GOT3 (cell line): ENCODE results near the gene ATP11A.

Experiments
- DNase-seq: peaks from one replicate; lab custom pipeline; 2025; ENCODE audit warnings: mixed read lengths; lab: John Stamatoyannopoulos, UW

The ATP11A gene

GRCh38 chr13:112821340-112822055 lies 131.7 kb downstream of the ATP11A start:
- DNase-seq, result no peak

GRCh38 chr13:112822851-112823250 lies 133.0 kb downstream of the ATP11A start:
- no peak for DNase-seq

DNA sequence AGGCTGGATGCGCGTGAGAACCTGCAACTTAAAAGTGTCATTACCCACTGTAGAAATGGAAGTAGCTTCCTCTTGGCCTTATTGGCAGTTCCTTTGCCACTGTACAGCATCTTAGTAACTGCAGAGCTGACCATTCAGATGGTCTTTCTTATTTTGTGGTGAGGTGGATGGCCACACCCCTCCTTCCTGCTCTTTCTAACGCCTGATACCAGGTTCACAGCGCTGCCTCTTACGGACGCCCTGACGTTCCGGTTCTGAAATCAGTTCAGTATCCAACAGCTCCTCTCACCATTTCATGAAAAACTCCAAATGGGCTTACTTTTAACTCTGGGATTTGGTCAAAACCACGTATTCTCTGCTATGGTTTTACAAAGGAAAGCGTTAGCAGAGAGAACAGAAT lies 134.6 kb downstream of the ATP11A start:
- DNase-seq, result no peak

- no peak for DNase-seq
Measured at GRCh38 chr13:112825071-112825470, 135.2 kb downstream of the ATP11A start.

- no peak for DNase-seq
Measured at GRCh38 chr13:112825875-112826274, 136.0 kb downstream of the ATP11A start.

DNA sequence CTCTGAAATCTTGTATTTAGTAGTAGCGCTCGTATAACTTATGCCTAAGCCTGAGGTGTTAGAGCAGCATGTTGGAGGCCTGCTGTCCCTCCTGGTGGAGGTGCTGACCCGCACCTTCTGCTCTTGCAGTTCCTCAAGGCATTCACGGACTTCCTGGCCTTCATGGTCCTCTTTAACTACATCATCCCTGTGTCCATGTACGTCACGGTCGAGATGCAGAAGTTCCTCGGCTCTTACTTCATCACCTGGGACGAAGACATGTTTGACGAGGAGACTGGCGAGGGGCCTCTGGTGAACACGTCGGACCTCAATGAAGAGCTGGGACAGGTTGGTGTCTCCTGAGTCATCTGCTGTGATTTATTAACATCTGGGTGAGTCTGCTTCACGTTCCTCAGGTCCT lies 136.7 kb downstream of the ATP11A start:
- no peak for DNase-seq

- DNase-seq, result no peak
Measured at GRCh38 chr13:112828082-112828699, 138.4 kb downstream of the ATP11A start.

DNA sequence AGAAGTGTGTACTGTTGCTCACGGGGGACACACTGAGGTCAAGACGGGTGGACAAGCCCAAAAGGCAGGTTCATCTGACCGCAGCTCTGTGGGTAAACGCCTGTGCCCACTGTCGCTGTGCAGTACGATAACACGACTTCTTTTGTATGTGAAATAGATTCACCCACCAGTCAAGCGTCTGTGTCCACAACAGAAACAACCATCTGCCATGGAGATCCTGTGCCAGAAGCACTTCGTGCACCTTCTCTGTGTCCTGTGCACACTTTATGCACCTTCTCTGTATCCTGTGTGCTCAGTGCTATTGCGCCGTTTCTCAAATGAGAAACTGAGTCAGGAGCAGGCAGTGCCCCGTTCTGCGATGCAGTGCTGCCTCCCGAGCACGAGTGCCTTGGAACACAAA lies 138.9 kb downstream of the ATP11A start:
- no peak for DNase-seq

DNA sequence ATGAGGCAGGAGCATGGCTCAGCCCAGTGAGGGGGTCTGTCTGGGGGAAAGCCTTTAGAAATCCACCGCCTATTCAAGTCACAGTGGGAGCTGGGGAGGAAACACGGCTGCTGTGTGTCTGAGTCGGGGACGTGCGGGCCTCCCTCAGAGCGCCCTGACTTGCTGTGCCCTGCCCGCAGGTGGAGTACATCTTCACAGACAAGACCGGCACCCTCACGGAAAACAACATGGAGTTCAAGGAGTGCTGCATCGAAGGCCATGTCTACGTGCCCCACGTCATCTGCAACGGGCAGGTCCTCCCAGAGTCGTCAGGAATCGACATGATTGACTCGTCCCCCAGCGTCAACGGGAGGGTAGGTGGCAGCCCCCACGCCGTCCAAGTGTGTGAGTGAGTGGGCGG lies 141.4 kb downstream of the ATP11A start:
- DNase-seq, result no peak

GRCh38 chr13:112831801-112832200 lies 142.0 kb downstream of the ATP11A start:
- DNase-seq, result no peak

GRCh38 chr13:112832811-112833210 lies 143.0 kb downstream of the ATP11A start:
- DNase-seq, result no peak

- DNase-seq, result no peak
Measured at GRCh38 chr13:112833551-112834257, 143.9 kb downstream of the ATP11A start.

DNA sequence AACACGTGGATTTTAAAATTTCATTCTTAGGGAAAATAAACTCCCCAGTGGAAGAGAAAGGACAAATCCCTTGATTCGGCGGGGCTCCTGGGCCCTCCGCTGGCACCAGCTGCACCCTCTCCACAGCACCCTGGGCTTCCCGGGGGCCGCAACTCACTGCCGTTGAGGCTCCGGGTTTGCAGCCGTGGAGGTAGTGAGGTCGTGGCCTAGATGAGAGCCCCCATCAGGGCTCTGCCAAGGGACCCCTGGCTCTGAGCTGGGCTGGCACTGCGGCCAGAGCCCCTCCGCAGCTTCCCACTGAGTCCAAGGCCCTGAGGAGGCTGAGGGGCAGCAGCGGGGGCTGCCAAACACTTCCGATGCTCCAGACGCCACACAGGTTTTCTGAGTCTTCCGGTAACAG lies 145.5 kb downstream of the ATP11A start:
- no peak for DNase-seq

DNA sequence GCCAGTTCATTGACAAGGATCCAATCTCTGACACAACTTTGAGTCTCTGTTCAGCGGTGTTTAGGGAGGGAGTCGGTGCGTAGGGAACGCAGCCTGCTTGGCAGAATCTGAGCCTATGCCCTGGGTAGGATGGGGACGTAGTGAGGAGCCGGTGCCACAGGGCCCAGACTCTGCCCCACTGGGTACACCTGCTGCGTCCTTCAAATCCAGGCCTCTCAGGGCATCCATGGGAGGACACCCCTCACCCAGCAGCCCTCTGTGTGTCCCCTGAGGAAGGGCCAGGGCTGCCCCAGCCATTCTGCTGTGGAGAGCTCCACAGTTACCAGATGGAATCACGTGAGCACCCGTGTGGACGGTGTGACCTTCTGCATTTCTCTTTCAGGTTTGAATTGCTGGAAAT lies 146.0 kb downstream of the ATP11A start:
- no peak for DNase-seq

DNA sequence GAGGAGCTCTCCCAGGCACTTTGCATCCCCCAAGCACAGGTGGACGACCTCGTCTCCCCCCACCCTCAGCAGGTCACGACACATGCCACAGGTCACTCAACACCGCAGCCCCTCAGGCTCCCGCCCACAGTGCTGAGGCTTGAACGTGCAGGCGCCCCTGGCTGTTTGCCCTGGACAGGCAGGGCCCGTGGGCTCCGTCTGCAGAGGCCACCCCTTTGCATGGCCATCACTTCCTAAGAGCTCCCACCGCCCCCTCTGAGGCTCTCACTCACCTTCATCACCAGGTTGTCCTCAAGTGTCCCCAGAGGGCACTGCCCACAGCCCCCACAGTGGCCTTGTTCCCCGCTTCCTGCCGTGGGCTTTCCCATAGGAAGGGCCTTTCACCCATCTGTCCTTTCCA lies 147.1 kb downstream of the ATP11A start:
- no peak for DNase-seq

DNA sequence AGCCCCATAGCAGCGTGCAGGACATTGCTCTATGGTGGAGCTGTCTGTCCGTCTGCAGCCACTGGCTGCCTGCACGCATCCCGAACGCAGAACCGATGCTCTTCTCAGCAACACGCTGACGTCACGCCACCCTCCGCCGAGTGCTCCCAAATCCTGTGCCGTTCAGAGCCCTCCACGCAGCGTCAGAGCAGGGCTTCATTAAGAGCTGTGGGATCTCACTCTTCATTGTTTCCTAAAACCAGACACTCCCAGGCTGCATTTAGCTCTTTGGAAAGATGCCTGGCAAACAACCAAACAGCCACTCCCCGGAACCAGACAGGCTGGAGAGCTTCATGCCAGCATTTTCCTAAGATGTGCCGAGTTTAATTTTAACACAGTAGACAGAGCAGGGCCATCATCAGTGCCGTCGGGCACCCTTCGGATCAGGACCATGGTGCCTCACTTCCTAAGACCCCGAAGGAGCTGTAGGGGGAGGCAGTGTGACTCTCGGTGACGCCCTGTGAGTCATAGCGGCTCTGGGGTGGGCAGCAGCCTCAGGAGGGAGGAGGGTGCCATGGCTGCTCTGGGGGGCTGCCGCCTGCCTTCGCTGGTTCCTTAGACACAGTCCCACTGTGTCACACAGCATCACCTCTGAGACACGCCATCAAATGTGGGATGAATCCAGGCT lies 147.7 kb downstream of the ATP11A start:
- no peak for DNase-seq

DNA sequence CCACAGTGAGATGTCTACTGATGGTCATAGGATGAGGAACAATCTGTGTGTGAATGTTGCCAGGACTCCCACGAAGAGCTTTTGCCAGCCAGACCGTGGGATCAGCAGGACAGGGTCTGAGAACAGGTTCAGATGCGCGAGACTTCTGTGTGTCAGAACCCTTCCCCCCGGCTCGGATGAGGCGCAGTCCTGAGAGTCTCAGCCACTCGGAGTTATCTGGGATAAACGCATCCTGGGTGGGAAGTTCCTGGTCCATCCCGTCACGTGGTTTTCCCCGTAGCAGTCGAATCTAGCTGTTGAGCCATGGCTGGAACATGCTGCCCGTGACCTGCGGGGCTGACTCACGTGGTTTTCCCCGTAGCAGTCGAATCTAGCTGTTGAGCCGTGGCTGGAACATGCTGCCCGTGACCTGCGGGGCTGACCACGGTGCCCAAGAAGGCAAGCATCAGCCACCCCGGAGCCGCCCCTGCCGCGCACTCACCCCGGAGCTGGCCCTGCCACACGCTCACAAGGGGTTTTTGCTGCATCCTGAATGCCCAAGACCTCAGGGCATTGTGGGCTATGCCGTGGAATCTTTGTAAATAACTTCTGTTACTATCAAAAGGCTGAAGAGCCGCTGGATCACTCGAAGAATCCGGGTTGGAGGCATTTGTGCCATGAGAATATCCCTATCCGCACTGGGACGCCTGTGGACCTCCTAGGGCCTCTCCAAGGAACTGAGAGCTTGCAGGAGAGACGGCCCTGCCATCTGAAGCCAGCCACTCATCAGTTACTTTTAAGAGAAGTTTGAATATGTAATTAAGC lies 148.4 kb downstream of the ATP11A start:
- no peak for DNase-seq

GRCh38 chr13:112838842-112839117 lies 148.9 kb downstream of the ATP11A start:
- no peak for DNase-seq

DNA sequence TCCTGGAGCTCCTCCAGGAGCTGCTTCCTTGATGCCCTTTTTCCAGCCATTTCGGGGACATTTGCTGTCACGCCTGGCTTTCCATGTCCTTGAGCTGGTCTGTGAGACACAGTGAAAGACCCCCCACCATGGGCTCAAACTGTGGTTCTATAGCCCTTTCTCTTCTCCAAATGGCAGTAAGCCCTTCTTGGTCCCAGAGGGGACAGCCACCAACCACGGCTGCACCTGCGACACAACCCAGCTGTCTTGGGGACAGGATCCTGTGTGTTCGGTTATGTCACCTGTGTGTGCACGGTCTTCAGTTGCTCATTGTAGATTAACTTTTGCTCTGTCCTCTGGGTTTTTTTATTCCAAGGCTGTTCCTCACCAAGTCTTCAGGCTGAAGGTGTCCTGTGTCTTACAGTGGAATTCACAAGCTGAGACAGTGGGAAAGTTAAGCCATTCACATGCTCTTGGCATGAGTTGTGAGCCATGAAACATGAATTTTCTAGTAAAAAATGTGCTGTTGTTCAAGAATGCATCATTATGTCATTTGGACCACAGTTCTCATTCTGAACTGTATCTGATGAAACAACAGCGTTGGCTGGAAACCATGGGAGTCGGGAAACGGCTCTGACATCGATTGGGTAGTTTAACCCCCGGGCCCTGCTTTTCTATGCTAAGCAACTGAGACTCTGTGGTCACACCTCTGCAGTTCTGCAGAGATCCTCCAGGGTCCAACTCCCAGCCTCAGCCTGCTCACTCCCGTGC lies 149.7 kb downstream of the ATP11A start:
- DNase-seq, result no peak

DNA sequence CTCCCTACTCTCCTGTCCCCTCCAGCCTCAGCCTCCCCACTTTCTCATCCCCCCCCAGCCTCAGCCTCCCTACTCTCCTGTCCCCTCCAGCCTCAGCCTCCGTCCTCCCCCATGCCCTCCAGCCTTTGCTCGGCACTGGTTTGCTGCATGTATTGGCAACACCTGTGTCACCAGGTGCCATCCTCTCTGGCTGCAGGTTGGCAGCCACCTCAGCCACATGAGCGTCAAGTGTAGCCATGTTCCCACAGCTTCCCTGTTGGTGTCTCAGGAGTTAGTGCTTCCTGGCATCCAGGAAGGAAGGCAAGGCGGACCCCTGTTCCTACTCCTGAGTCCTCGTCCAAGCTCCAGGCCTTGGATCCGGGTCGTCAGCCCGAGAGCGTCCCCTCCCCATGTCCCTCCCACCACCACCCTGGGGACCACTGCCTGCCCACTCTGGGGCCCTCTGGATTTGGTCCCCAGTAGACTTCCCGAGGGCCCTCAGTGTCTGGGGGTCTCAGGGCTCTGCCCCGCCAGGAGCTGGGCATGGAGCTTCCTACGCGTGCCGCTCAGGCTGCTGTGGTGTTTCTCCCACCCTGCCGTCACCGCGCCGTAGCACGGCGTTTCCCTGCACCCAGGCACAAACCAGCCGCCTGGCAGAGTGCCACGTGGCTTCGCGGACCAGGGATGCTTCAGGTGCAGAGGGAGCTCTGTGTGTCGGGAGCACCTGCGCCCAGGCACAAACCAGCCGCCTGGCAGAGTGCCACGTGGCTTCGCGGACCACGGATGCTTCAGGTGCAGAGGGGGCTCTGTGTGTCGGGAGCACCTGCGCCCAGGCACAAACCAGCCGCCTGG lies 150.8 kb downstream of the ATP11A start:
- DNase-seq, result no peak
